GM21529 (cell line): ENCODE measurements around the gene APELA.
A peak's percentile ranks its signal among the peaks of the same experiment; 100 is the strongest.
"Not testable (repeated sequence)": the region's sequence is repeated elsewhere in the genome, so short reads cannot be mapped to it uniquely, and the experiment has no call there.

ENCODE experiments used
- ATAC-seq: cut with Tn5 transposase; IDR thresholded peaks from one replicate; pipeline ENCODE4 v1.9.1; 2021; ENCODE audit not compliant: unreplicated experiment

The APELA gene

GRCh38 chr4:164876700-164877324 lies at the start of gene APELA:
Gene APELA (plus strand): TSS chr4:164877178. CDS start chr4:164877332, 154 bp downstream.
- ATAC-seq, result peak; percentile 99

- ATAC-seq, result no peak
Measured at GRCh38 chr4:164828955-164829354, 48.0 kb upstream of the APELA start.

GRCh38 chr4:164846566-164846965 lies 30.4 kb upstream of the APELA start:
- ATAC-seq, result no peak

- no peak for ATAC-seq
Measured at GRCh38 chr4:164847016-164847415, 30.0 kb upstream of the APELA start.

GRCh38 chr4:164847967-164848649 lies 28.9 kb upstream of the APELA start:
- ATAC-seq, result peak; percentile 74

GRCh38 chr4:164856396-164856795 lies 20.6 kb upstream of the APELA start:
- no peak for ATAC-seq

- no peak for ATAC-seq
Measured at GRCh38 chr4:164866817-164867490, 10.0 kb upstream of the APELA start.

GRCh38 chr4:164871673-164872072 lies 5.3 kb upstream of the APELA start:
- ATAC-seq, result no peak

GRCh38 chr4:164872481-164872880 lies 4.5 kb upstream of the APELA start:
- ATAC-seq, result no peak

GRCh38 chr4:164874789-164875188 lies 2.2 kb upstream of the APELA start:
- no peak for ATAC-seq

- ATAC-seq, result no peak
Measured at GRCh38 chr4:164880489-164881262, 3.7 kb downstream of the APELA start.

GRCh38 chr4:164888096-164888715 lies 11.2 kb downstream of the APELA start:
- ATAC-seq, result peak; percentile 44

GRCh38 chr4:164890691-164891090 lies 13.7 kb downstream of the APELA start:
- no peak for ATAC-seq

- ATAC-seq, result peak; percentile 77
Measured at GRCh38 chr4:164892018-164892417, 15.0 kb downstream of the APELA start.

GRCh38 chr4:164894702-164895101 lies 17.7 kb downstream of the APELA start:
- ATAC-seq, result peak; percentile 80

- ATAC-seq, result no peak
Measured at GRCh38 chr4:164902608-164903007, 25.6 kb downstream of the APELA start.

- ATAC-seq, result no peak
Measured at GRCh38 chr4:164904336-164904735, 27.4 kb downstream of the APELA start.

GRCh38 chr4:164904941-164905340 lies 28.0 kb downstream of the APELA start:
- no peak for ATAC-seq

GRCh38 chr4:164906368-164906767 lies 29.4 kb downstream of the APELA start:
- no peak for ATAC-seq

GRCh38 chr4:164913506-164913905 lies 36.5 kb downstream of the APELA start:
- not testable (repeated sequence) for ATAC-seq

GRCh38 chr4:164918956-164919355 lies 42.0 kb downstream of the APELA start:
- no peak for ATAC-seq
